Measurements from ENCODE around the gene WDR46. TPM values are rescaled to one million over a fixed set of nuclear protein-coding genes. Genes with fewer than 3 reads are reported as not detected.

WDR46 gene
- total and polyA plus RNA-seq, 2 of the 13 experiments (the other 11 are each of a cell fraction or from before 2014, with no cell fraction given), result 47.4 to 105 TPM

DNA sequence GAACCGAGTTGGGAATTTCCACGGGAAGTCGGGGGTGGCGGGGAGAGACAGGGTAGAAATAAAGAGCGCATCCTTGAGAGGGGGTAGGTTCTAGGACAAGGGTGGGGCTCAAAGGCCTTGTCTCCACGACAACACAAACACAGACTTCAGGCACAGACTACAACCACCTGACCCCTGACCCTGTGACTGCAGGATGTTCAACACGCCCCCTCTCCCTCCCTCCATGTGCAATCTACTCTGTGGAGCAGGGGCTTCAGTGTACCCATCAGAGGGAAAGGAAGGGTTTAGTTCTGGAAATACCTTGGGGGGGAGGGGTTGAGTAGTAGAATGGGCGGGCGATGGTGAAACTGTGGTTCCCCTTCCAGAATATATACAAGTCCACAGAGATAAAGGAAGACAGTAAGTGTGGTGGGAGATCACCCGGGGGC is 25.5 kb upstream of the WDR46 start (continued):
- TF ChIP-seq, protein P1, sequence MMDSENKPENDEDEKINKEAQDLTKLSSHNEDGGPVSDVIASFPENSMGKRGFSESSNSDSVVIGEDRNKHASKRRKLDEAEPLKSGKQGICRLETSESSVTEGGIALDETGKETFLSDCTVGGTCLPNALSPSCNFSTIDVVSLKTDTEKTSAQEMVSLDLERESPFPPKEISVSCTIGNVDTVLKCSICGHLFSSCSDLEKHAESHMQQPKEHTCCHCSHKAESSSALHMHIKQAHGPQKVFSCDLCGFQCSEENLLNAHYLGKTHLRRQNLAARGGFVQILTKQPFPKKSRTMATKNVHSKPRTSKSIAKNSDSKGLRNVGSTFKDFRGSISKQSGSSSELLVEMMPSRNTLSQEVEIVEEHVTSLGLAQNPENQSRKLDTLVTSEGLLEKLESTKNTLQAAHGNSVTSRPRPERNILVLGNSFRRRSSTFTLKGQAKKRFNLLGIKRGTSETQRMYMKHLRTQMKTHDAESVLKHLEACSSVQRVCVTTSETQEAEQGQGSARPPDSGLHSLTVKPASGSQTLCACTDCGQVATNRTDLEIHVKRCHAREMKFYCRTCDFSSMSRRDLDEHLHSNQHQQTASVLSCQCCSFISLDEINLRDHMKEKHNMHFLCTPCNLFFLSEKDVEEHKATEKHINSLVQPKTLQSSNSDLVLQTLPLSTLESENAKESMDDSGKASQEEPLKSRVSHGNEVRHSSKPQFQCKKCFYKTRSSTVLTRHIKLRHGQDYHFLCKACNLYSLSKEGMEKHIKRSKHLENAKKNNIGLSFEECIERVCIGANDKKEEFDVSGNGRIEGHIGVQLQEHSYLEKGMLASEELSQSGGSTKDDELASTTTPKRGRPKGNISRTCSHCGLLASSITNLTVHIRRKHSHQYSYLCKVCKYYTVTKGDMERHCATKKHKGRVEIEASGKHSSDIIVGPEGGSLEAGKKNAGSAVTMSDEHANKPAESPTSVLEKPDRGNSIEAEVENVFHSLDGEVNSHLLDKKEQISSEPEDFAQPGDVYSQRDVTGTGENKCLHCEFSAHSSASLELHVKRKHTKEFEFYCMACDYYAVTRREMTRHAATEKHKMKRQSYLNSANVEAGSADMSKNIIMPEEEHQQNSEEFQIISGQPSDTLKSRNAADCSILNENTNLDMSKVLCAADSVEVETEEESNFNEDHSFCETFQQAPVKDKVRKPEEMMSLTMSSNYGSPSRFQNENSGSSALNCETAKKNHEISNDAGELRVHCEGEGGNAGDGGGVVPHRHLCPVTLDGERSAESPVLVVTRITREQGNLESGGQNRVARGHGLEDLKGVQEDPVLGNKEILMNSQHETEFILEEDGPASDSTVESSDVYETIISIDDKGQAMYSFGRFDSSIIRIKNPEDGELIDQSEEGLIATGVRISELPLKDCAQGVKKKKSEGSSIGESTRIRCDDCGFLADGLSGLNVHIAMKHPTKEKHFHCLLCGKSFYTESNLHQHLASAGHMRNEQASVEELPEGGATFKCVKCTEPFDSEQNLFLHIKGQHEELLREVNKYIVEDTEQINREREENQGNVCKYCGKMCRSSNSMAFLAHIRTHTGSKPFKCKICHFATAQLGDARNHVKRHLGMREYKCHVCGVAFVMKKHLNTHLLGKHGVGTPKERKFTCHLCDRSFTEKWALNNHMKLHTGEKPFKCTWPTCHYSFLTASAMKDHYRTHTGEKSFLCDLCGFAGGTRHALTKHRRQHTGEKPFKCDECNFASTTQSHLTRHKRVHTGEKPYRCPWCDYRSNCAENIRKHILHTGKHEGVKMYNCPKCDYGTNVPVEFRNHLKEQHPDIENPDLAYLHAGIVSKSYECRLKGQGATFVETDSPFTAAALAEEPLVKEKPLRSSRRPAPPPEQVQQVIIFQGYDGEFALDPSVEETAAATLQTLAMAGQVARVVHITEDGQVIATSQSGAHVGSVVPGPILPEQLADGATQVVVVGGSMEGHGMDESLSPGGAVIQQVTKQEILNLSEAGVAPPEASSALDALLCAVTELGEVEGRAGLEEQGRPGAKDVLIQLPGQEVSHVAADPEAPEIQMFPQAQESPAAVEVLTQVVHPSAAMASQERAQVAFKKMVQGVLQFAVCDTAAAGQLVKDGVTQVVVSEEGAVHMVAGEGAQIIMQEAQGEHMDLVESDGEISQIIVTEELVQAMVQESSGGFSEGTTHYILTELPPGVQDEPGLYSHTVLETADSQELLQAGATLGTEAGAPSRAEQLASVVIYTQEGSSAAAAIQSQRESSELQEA (CRISPR knock-in tag; IDR thresholded peaks at IDR 0.05; ENCODE audit: not compliant biosample characterization), result no peak
- peak; percentile 44; the same call in 1 of the 2 replicates for TF ChIP-seq RXRB (CRISPR knock-in tag; IDR thresholded peaks at IDR 0.05; ENCODE audit: borderline replicate concordance)
- no peak for TF ChIP-seq ZNF383 (CRISPR knock-in tag; IDR thresholded peaks at IDR 0.05; ENCODE audit: borderline replicate concordance)
- 0 out of 2 replicates have a peak, but pooled peaks have one; percentile 9 for TF ChIP-seq HNF4A (CRISPR knock-in tag; IDR thresholded peaks at IDR 0.05)
- TF ChIP-seq RBM22 (optimal IDR thresholded peaks at IDR 0.05; ENCODE audit: low read length), result peak; percentile 89
- no peak for TF ChIP-seq SMYD3 (CRISPR knock-in tag; IDR thresholded peaks at IDR 0.05)
- no peak for TF ChIP-seq ZFP36 (IDR thresholded peaks at IDR 0.05; ENCODE audit: borderline replicate concordance, low read depth, low read length, partially characterized antibody)
- TF ChIP-seq ZBTB7A (CRISPR knock-in tag; IDR thresholded peaks at IDR 0.05), result peak; percentile 44; the same call in 1 of the 2 replicates
- peak; percentile 82 for TF ChIP-seq SAP130 (CRISPR knock-in tag; IDR thresholded peaks at IDR 0.05; ENCODE audit: low read depth)
- TF ChIP-seq, protein P2, sequence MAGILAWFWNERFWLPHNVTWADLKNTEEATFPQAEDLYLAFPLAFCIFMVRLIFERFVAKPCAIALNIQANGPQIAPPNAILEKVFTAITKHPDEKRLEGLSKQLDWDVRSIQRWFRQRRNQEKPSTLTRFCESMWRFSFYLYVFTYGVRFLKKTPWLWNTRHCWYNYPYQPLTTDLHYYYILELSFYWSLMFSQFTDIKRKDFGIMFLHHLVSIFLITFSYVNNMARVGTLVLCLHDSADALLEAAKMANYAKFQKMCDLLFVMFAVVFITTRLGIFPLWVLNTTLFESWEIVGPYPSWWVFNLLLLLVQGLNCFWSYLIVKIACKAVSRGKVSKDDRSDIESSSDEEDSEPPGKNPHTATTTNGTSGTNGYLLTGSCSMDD (CRISPR knock-in tag; IDR thresholded peaks at IDR 0.05), result no peak
- TF ChIP-seq NR2F2 (IDR thresholded peaks at IDR 0.05; ENCODE audit: borderline replicate concordance, low read depth), result peak; percentile 71; the same call in 1 of the 2 replicates
- peak; percentile 95 for TF ChIP-seq NR2C2 (CRISPR knock-in tag; IDR thresholded peaks at IDR 0.05; ENCODE audit: borderline replicate concordance)
- peak; percentile 25; the same call in 1 of the 2 replicates for TF ChIP-seq SOX5 (CRISPR knock-in tag; IDR thresholded peaks at IDR 0.05; ENCODE audit: borderline replicate concordance)
- TF ChIP-seq, protein P3, sequence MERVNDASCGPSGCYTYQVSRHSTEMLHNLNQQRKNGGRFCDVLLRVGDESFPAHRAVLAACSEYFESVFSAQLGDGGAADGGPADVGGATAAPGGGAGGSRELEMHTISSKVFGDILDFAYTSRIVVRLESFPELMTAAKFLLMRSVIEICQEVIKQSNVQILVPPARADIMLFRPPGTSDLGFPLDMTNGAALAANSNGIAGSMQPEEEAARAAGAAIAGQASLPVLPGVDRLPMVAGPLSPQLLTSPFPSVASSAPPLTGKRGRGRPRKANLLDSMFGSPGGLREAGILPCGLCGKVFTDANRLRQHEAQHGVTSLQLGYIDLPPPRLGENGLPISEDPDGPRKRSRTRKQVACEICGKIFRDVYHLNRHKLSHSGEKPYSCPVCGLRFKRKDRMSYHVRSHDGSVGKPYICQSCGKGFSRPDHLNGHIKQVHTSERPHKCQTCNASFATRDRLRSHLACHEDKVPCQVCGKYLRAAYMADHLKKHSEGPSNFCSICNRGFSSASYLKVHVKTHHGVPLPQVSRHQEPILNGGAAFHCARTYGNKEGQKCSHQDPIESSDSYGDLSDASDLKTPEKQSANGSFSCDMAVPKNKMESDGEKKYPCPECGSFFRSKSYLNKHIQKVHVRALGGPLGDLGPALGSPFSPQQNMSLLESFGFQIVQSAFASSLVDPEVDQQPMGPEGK (CRISPR knock-in tag; IDR thresholded peaks at IDR 0.05), result peak; percentile 81
- peak; percentile 29; the same call in 1 of the 2 replicates for TF ChIP-seq POLR2AphosphoS5 (IDR thresholded peaks at IDR 0.05; ENCODE audit: low read depth, low read length)
- TF ChIP-seq ZNF10 (CRISPR knock-in tag; IDR thresholded peaks at IDR 0.05; ENCODE audit: borderline replicate concordance, low read depth), result no peak
- no peak for TF ChIP-seq MEIS1 (CRISPR knock-in tag; IDR thresholded peaks at IDR 0.05; ENCODE audit: borderline replicate concordance)
- TF ChIP-seq RFX3 (CRISPR knock-in tag; IDR thresholded peaks at IDR 0.05), result peak; percentile 67
- TF ChIP-seq, protein P4, sequence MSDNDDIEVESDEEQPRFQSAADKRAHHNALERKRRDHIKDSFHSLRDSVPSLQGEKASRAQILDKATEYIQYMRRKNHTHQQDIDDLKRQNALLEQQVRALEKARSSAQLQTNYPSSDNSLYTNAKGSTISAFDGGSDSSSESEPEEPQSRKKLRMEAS (IDR thresholded peaks at IDR 0.05), result peak; percentile 52
- TF ChIP-seq ZNF567 (CRISPR knock-in tag; IDR thresholded peaks at IDR 0.05; ENCODE audit: borderline replicate concordance), result no peak
